Natural killer cell (primary cell): ENCODE data around the gene TEAD1. TPM values are rescaled to one million over a fixed set of nuclear protein-coding genes. Genes with fewer than 3 reads are reported as not detected.

Experiments
- ATAC-seq, 3 donors: fragments of 150-1000 bp in 2 of 3; fragments of 200-7000 bp in 1 of 3; cut with Tn5 transposase; 1 replicate in 1 of 3; 2 replicates in 2 of 3; pipeline ENCODE4 v1.10.0; 2021; ENCODE audit warnings: mild to moderate bottlenecking in 2 of 3, moderate library complexity in 2 of 3
- DNase-seq, 2 donors: peaks; one replicate each; pipeline versions ENCODE4 v3.0.0 to v3.0.0-alpha.2; 2013 to 2021; ENCODE audit warnings: mixed read lengths in 1 of 2
- H3K27ac ChIP-seq: one replicate; pipeline ENCODE4 v1.5.1; 2013; ENCODE audit warnings: mild to moderate bottlenecking, low read length
- H3K27me3 ChIP-seq: one replicate; pipeline ENCODE4 v1.6.1; 2013; ENCODE audit warnings: low read length; ENCODE audit not compliant: control insufficient read depth, insufficient read depth
- H3K36me3 ChIP-seq: one replicate; pipeline ENCODE4 v1.6.1; 2013; ENCODE audit warnings: low read length; ENCODE audit not compliant: control insufficient read depth, insufficient read depth
- H3K4me1 ChIP-seq: one replicate; pipeline ENCODE4 v1.6.1; 2013; ENCODE audit warnings: low read length; ENCODE audit not compliant: control insufficient read depth, insufficient read depth
- H3K4me3 ChIP-seq: one replicate; pipeline ENCODE4 v1.5.1; 2013; ENCODE audit warnings: low read length
- H3K9me3 ChIP-seq: one replicate; pipeline ENCODE4 v1.6.1; 2013; ENCODE audit warnings: low read length; ENCODE audit not compliant: control insufficient read depth, insufficient read depth
- H3K27ac Mint-ChIP-seq, 2 donors: one replicate each; pipeline ENCODE4 v1.8.0; 2022; ENCODE audit warnings: mild to moderate bottlenecking in 2 of 2, mixed read lengths in 2 of 2, moderate library complexity in 1 of 2
- H3K27me3 Mint-ChIP-seq, 2 donors: one replicate each; pipeline ENCODE4 v1.8.0; 2022; ENCODE audit warnings: low read depth in 2 of 2, mixed read lengths in 2 of 2
- H3K36me3 Mint-ChIP-seq: one replicate; pipeline ENCODE4 v1.8.0; 2022; ENCODE audit warnings: mixed read lengths
- H3K4me1 Mint-ChIP-seq, 2 donors: one replicate each; pipeline ENCODE4 v1.8.0; 2022; ENCODE audit warnings: mixed read lengths in 2 of 2
- H3K4me3 Mint-ChIP-seq: one replicate; pipeline ENCODE4 v1.8.0; 2022; ENCODE audit warnings: mild to moderate bottlenecking, moderate library complexity, mixed read lengths
- H3K9me3 Mint-ChIP-seq, 2 donors: one replicate each; pipeline ENCODE4 v1.8.0; 2022; ENCODE audit warnings: mixed read lengths in 2 of 2
- WGBS: methylation state at CpG from one replicate; pipeline ENCODE4 v1.1.7; 2013; ENCODE audit warnings: missing lambda C conversion rate; ENCODE audit not compliant: insufficient coverage; 5-methylcytosine and 5-hydroxymethylcytosine counted together
- intact Hi-C: fragments of 100-400 bp; cut with micrococcal nuclease; formaldehyde crosslinking; loops from one replicate; pipeline ENCODE4 v1.14.2; 2022
- total RNA-seq, 4 donors: library from RNA; stranded (reverse); fragments of 120-200 nt in 1 of 4; gene quantifications; one replicate each; pipeline versions ENCODE4 v1.2.3 to v1.2.4, GENCODE V29; 2013 to 2022
- TF ChIP-seq, protein P1 (sequence below): fragments of 200-600 bp; IDR thresholded peaks from one replicate; pipeline ENCODE4 v1.8.0; 2022; ENCODE audit warnings: antibody characterized with exemption

Gene TEAD1
- total RNA-seq, 3 donors from 2014 or later (not counting 1 experiment from before 2014, with no cell fraction given), result not detected

DNA sequence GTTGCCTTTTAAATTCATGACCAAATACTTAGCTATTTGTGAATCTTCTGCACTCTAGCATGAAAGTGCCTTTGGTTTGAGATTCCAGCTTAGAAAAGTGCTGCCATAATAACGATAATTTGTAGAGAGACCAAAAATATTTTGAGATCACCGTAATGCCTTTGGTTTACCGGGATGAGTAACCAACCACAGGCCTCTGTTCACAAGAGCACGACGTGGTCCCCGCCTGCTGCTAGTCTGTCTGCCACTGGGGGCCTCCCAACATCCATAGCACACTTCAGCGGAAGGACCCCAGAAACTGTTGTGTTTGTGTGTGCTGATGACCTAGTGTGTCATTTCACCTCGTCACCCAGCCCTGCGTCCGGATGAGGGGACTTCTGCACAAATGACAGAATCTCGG is 267.9 kb downstream of the TEAD1 start:
- Mint-ChIP-seq H3K9me3 (no peaks in the 10 kb centered on the region), H3K27me3 (peaks cover 7 to 37% of the 10 kb centered on the region in 2 donors), H3K4me1 (no peaks in the 10 kb centered on the region), H3K4me3 (no peak overlapping the region), H3K27ac (no peak overlapping the region), H3K36me3 (no peaks in the 10 kb centered on the region)
- TF ChIP-seq, protein P1, sequence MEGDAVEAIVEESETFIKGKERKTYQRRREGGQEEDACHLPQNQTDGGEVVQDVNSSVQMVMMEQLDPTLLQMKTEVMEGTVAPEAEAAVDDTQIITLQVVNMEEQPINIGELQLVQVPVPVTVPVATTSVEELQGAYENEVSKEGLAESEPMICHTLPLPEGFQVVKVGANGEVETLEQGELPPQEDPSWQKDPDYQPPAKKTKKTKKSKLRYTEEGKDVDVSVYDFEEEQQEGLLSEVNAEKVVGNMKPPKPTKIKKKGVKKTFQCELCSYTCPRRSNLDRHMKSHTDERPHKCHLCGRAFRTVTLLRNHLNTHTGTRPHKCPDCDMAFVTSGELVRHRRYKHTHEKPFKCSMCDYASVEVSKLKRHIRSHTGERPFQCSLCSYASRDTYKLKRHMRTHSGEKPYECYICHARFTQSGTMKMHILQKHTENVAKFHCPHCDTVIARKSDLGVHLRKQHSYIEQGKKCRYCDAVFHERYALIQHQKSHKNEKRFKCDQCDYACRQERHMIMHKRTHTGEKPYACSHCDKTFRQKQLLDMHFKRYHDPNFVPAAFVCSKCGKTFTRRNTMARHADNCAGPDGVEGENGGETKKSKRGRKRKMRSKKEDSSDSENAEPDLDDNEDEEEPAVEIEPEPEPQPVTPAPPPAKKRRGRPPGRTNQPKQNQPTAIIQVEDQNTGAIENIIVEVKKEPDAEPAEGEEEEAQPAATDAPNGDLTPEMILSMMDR, result no peak
- Histone ChIP-seq H3K27me3 (no peaks in the 10 kb centered on the region), H3K9me3 (no peaks in the 10 kb centered on the region), H3K36me3 (no peaks in the 10 kb centered on the region), H3K4me1 (no peaks in the 10 kb centered on the region), H3K4me3 (no peak overlapping the region), H3K27ac (no peak overlapping the region)
- intact Hi-C loops, result no loop called here
- ATAC-seq, result no peak
- DNase-seq, result no peak
- WGBS, result 78% methylated on average over 10 of the region's 11 CpGs

DNA sequence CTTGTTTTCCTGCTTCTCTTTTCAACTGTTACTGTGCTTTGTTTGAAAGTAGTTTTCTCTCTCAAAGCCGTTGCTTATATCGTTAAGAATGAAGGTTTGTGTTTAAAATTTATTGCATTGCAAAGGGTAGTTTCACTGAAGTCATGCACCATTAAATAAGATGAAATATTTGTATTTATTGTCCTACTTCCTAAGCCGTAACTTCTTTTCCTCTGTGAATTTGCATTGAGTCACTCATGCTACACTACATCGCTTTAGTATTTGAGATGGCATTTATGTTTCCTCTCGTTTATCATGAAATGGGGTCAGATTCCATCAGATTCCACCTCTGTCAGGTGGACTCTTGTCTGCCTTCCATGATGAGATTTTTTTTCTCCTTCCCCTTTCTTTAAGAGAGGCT is 269.1 kb downstream of the TEAD1 start:
- peaks cover 7 to 43% of the 10 kb centered on the region in 2 donors for H3K27me3 Mint-ChIP-seq
- no peaks in the 10 kb centered on the region for H3K36me3 ChIP-seq
- H3K9me3 Mint-ChIP-seq, result no peaks in the 10 kb centered on the region
- H3K27me3 ChIP-seq, result no peaks in the 10 kb centered on the region
- no peaks in the 10 kb centered on the region for H3K36me3 Mint-ChIP-seq
- H3K27ac ChIP-seq, result no peak overlapping the region
- DNase-seq (no peak), ATAC-seq (no peak)
- WGBS, result 98% methylated on average over 5 of the region's 5 CpGs
- no peak overlapping the region for H3K27ac Mint-ChIP-seq
- no peaks in the 10 kb centered on the region for H3K9me3 ChIP-seq
- TF ChIP-seq, protein P1, result no peak
- intact Hi-C loops, result no loop called here
- no peaks in the 10 kb centered on the region for H3K4me1 ChIP-seq
- no peak overlapping the region for H3K4me3 Mint-ChIP-seq
- H3K4me3 ChIP-seq, result no peak overlapping the region
- no peaks in the 10 kb centered on the region for H3K4me1 Mint-ChIP-seq

DNA sequence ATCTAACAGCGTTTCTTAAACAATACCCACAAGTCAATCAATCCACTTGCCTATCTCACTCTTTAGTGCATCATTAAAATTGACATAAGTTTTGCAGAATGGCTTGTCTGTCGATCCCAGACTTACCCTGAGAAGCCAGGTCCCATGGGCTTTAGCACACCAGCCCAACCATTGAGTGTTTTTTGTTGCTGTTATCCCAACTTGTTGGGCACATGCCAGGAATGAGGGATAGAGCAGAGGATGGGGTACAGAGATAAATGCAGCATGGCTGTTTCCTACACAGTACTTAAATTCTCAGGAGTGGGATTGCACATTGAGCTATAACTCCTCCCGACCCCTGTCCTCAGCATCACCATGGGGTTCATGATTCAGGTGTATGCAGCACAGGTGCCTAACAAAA is 270.7 kb downstream of the TEAD1 start:
- no peak for DNase-seq
- H3K27me3 ChIP-seq, result peaks cover 2% of the 10 kb centered on the region
- H3K27ac ChIP-seq, result no peak overlapping the region
- no peaks in the 10 kb centered on the region for H3K4me1 ChIP-seq
- Mint-ChIP-seq H3K27ac (no peak overlapping the region), H3K4me1 (no peaks in the 10 kb centered on the region), H3K27me3 (peaks cover 4 to 43% of the 10 kb centered on the region in 2 donors), H3K4me3 (no peak overlapping the region), H3K9me3 (no peaks in the 10 kb centered on the region), H3K36me3 (no peaks in the 10 kb centered on the region)
- no peak overlapping the region for H3K4me3 ChIP-seq
- 82% methylated on average over 3 of the region's 3 CpGs for WGBS
- no peaks in the 10 kb centered on the region for H3K36me3 ChIP-seq
- intact Hi-C loops, result no loop called here
- no peak for ATAC-seq
- H3K9me3 ChIP-seq, result no peaks in the 10 kb centered on the region
- TF ChIP-seq, protein P1, result no peak

DNA sequence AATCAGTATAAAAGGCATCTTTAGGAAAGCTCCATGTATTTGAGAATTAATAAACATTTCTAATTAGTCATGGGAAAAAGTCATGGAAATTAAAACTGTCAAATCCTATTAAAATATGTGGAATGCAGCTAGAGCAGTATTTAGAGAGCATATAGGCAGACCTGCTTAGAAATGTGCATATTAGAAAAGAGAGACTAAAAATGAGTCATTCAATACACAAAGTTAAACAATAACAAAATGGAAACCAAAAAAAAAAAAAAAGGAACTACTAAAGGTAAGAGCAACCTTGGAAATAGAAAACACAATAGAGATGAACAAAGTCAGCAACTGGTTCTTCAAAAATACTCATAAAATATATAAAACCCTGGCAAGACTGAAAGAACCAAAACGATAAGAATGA is 275.2 kb downstream of the TEAD1 start:
- Mint-ChIP-seq H3K9me3 (peaks cover 2 to 8% of the 10 kb centered on the region in 2 donors), H3K4me1 (no peaks in the 10 kb centered on the region), H3K4me3 (no peak overlapping the region), H3K27ac (no peak overlapping the region), H3K36me3 (no peaks in the 10 kb centered on the region), H3K27me3 (peaks cover 10 to 54% of the 10 kb centered on the region in 2 donors)
- ATAC-seq, result no peak
- Histone ChIP-seq H3K4me3 (no peak overlapping the region), H3K27me3 (peaks cover 3% of the 10 kb centered on the region), H3K9me3 (no peaks in the 10 kb centered on the region), H3K36me3 (no peaks in the 10 kb centered on the region), H3K27ac (no peak overlapping the region), H3K4me1 (no peaks in the 10 kb centered on the region)
- no CpG with 5 or more reads among the region's 1 CpG for WGBS
- intact Hi-C loops, result no loop called here
- TF ChIP-seq, protein P1, result no peak
- no peak for DNase-seq
